ENCODE measurements around the gene FRMD4A. TPM values are rescaled to one million over a fixed set of nuclear protein-coding genes. Genes with fewer than 3 reads are reported as not detected.

FRMD4A gene
- total RNA-seq, 2 experiments from 2014 or later, result 3.1 to 3.7 TPM

DNA sequence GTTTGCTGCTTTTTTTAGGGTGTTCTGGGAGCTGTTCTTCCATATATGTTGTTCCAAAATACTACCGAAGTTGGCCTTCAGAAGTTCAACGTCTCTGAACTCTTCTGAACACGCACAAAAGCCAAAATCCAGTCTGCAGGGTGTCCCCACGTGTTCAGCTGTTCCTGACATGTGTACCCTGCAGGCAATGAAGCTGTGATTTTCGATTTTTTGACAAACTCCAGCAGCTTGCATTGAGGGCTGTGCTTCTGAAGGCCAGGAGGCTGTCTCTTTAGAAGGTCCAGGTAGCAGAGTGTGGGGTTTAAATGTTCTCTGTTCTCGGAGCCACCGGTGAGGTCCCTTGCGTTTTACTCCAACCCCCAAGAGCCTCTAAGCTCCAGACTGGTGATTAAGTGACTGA lies 598.9 kb downstream of the FRMD4A start:
- Histone ChIP-seq H3K27ac (ENCODE audit: low read depth in 1 of 2, low read length in 2 of 2) (no peak overlapping the region), H3K27me3 (ENCODE audit: control insufficient read depth in 1 of 2, insufficient read depth in 2 of 2, low read length in 2 of 2) (no peaks in the 10 kb centered on the region), H3K9me3 (ENCODE audit: control insufficient read depth in 1 of 2, insufficient read depth in 1 of 2, low read length in 2 of 2) (no peaks in the 10 kb centered on the region), H3K4me1 (ENCODE audit: insufficient read depth, low read length) (no peaks in the 10 kb centered on the region), H3K4me3 (ENCODE audit: low read length) (no peak overlapping the region), H3K36me3 (ENCODE audit: insufficient read depth, low read length) (no peaks in the 10 kb centered on the region)
- intact Hi-C loops (cut with DNase I, micrococcal nuclease), result no loop called here
- H3K4me3 Mint-ChIP-seq, result no peak overlapping the region
- H3K9me3 Mint-ChIP-seq, result no peaks in the 10 kb centered on the region
- no peak overlapping the region for H3K27ac Mint-ChIP-seq
- H3K27me3 Mint-ChIP-seq, result no peaks in the 10 kb centered on the region
- TF ChIP-seq, protein P1, sequence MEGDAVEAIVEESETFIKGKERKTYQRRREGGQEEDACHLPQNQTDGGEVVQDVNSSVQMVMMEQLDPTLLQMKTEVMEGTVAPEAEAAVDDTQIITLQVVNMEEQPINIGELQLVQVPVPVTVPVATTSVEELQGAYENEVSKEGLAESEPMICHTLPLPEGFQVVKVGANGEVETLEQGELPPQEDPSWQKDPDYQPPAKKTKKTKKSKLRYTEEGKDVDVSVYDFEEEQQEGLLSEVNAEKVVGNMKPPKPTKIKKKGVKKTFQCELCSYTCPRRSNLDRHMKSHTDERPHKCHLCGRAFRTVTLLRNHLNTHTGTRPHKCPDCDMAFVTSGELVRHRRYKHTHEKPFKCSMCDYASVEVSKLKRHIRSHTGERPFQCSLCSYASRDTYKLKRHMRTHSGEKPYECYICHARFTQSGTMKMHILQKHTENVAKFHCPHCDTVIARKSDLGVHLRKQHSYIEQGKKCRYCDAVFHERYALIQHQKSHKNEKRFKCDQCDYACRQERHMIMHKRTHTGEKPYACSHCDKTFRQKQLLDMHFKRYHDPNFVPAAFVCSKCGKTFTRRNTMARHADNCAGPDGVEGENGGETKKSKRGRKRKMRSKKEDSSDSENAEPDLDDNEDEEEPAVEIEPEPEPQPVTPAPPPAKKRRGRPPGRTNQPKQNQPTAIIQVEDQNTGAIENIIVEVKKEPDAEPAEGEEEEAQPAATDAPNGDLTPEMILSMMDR (IDR thresholded peaks at IDR 0.05), result no peak
- ATAC-seq (ENCODE audit: poor library complexity), result no peak
- no peak for DNase-seq
- no peaks in the 10 kb centered on the region for H3K36me3 Mint-ChIP-seq (ENCODE audit: low read depth)
- ChIA-PET POLR2A (no interaction called here), CTCF (interaction anchor here (0.6 kb wide), 1 partner anchor 70 kb away, joined by 3 read pairs; no protein-coding TSS in a partner anchor)
- H3K4me1 Mint-ChIP-seq (ENCODE audit: low read depth), result no peaks in the 10 kb centered on the region

DNA sequence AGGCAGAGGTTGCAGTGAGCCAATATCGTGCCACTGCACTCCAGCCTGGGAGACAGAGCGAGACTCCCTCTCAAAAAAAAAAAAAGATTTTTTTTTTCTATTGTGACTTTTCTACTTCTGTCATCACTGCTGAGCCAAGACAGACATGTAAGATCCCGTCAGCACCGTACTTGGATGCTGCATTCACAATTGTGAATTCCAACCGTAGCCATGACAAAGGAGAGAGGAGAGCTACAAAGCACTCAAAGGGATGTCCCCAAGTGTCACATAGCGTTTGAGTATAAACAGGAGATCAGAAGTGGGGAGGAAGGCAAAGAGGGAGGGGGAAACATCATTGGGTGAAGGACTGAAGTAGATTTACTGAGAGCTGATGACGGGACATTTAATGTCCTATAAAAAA lies 599.8 kb downstream of the FRMD4A start:
- ChIA-PET POLR2A (no interaction called here), CTCF (no interaction called here)
- H3K9me3 Mint-ChIP-seq, result no peaks in the 10 kb centered on the region
- no peaks in the 10 kb centered on the region for H3K4me1 Mint-ChIP-seq (ENCODE audit: low read depth)
- H3K27me3 ChIP-seq (ENCODE audit: control insufficient read depth in 1 of 2, insufficient read depth in 2 of 2, low read length in 2 of 2), result no peaks in the 10 kb centered on the region
- no peaks in the 10 kb centered on the region for H3K27me3 Mint-ChIP-seq
- H3K27ac Mint-ChIP-seq, result no peak overlapping the region
- H3K36me3 Mint-ChIP-seq (ENCODE audit: low read depth), result no peaks in the 10 kb centered on the region
- H3K4me3 ChIP-seq (ENCODE audit: low read length), result no peak overlapping the region
- intact Hi-C loops (cut with DNase I, micrococcal nuclease), result no loop called here
- no peaks in the 10 kb centered on the region for H3K36me3 ChIP-seq (ENCODE audit: insufficient read depth, low read length)
- no peaks in the 10 kb centered on the region for H3K9me3 ChIP-seq (ENCODE audit: control insufficient read depth in 1 of 2, insufficient read depth in 1 of 2, low read length in 2 of 2)
- no peak overlapping the region for H3K4me3 Mint-ChIP-seq
- DNase-seq (no peak), ATAC-seq (ENCODE audit: poor library complexity) (no peak)
- no peak overlapping the region for H3K27ac ChIP-seq (ENCODE audit: low read depth in 1 of 2, low read length in 2 of 2)
- TF ChIP-seq, protein P1 (IDR thresholded peaks at IDR 0.05), result no peak
- no peaks in the 10 kb centered on the region for H3K4me1 ChIP-seq (ENCODE audit: insufficient read depth, low read length)

DNA sequence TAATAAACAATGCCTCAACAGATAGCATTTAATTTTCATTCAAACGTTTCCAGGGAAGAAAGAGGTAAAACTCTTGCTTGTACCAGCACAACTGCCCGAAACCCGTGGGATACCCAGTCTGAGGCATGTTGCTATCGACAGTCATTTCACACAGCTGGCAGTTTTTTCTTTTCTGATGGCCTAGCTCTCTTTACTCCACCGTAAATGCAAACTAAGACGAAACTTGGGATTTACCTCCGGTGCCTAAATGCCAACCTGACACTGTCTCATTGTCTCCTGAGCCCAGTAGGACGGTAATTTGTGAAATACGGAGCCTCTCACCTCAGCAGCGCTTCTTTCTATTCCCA lies 600.4 kb downstream of the FRMD4A start:
- H3K4me3 ChIP-seq (ENCODE audit: low read length), result no peak overlapping the region
- H3K27ac Mint-ChIP-seq, result no peak overlapping the region
- DNase-seq (no peak), ATAC-seq (ENCODE audit: poor library complexity) (no peak)
- H3K4me1 Mint-ChIP-seq (ENCODE audit: low read depth), result no peaks in the 10 kb centered on the region
- ChIA-PET CTCF (no interaction called here), POLR2A (no interaction called here)
- H3K27me3 Mint-ChIP-seq, result no peaks in the 10 kb centered on the region
- H3K36me3 Mint-ChIP-seq (ENCODE audit: low read depth), result no peaks in the 10 kb centered on the region
- TF ChIP-seq, protein P1 (IDR thresholded peaks at IDR 0.05), result no peak
- H3K9me3 Mint-ChIP-seq, result no peaks in the 10 kb centered on the region
- H3K9me3 ChIP-seq (ENCODE audit: control insufficient read depth in 1 of 2, insufficient read depth in 1 of 2, low read length in 2 of 2), result no peaks in the 10 kb centered on the region
- H3K27ac ChIP-seq (ENCODE audit: low read depth in 1 of 2, low read length in 2 of 2), result no peak overlapping the region
- no peaks in the 10 kb centered on the region for H3K27me3 ChIP-seq (ENCODE audit: control insufficient read depth in 1 of 2, insufficient read depth in 2 of 2, low read length in 2 of 2)
- no peaks in the 10 kb centered on the region for H3K36me3 ChIP-seq (ENCODE audit: insufficient read depth, low read length)
- H3K4me1 ChIP-seq (ENCODE audit: insufficient read depth, low read length), result no peaks in the 10 kb centered on the region
- intact Hi-C loops (cut with DNase I, micrococcal nuclease), result no loop called here
- H3K4me3 Mint-ChIP-seq, result no peak overlapping the region
